Spleen (tissue), 11 donors: ENCODE results near the gene DAB1. TPM values are rescaled to one million over a fixed set of nuclear protein-coding genes. Genes with fewer than 3 reads are reported as not detected.
A peak's percentile ranks its signal among the peaks of the same experiment; 100 is the strongest.

Source experiments
- DNase-seq: peaks from one replicate; pipeline ENCODE4 v3.0.0-alpha.2; 2020
- H3K27ac ChIP-seq, 8 donors: fragments of 200-600 bp; sonication (generic) in 7 of 8; 1 replicate in 4 of 8; 2 replicates in 4 of 8; pipeline versions ENCODE4 v1.5.0 to v1.8.0; 2016 to 2021; ENCODE audit warnings: inconsistent platforms in 4 of 8, mild to moderate bottlenecking in 4 of 8, moderate library complexity in 1 of 8
- H3K27me3 ChIP-seq, 7 donors: fragments of 200-600 bp; sonication (generic) in 6 of 7; replicated peaks in 1 of 7; 1 replicate in 4 of 7; 2 replicates in 3 of 7; pipeline versions ENCODE4 v1.5.0 to v1.8.0; 2016 to 2021; ENCODE audit warnings: inconsistent platforms in 3 of 7, mild to moderate bottlenecking in 1 of 7
- H3K36me3 ChIP-seq, 6 donors: fragments of 200-600 bp; sonication (generic) in 5 of 6; 1 replicate in 4 of 6; 2 replicates in 2 of 6; pipeline versions ENCODE4 v1.5.0 to v1.8.0; 2016 to 2021; ENCODE audit warnings: inconsistent platforms in 2 of 6
- H3K4me1 ChIP-seq, 6 donors: fragments of 200-600 bp; sonication (generic) in 5 of 6; 1 replicate in 3 of 6; 2 replicates in 3 of 6; pipeline versions ENCODE4 v1.5.0 to v1.8.0; 2016 to 2021; ENCODE audit warnings: inconsistent platforms in 3 of 6
- H3K4me3 ChIP-seq, 8 donors: fragments of 200-600 bp; sonication (generic) in 7 of 8; 1 replicate in 4 of 8; 2 replicates in 4 of 8; pipeline versions ENCODE4 v1.5.0 to v1.8.0; 2016 to 2021; ENCODE audit warnings: inconsistent platforms in 4 of 8, mild to moderate bottlenecking in 4 of 8, moderate library complexity in 2 of 8
- H3K9me3 ChIP-seq, 8 donors: fragments of 200-600 bp; sonication (generic) in 7 of 8; 1 replicate in 4 of 8; 2 replicates in 4 of 8; pipeline versions ENCODE4 v1.5.0 to v1.8.0; 2016 to 2021; ENCODE audit warnings: inconsistent platforms in 4 of 8
- CTCF ChIP-seq, 11 experiments: fragments of 200-600 bp in 7 of 11; fragments of 450-650 bp in 4 of 11; sonication (generic) in 4 of 11; IDR thresholded peaks in 8 of 11; conservative IDR thresholded peaks in 3 of 11; 1 replicate in 7 of 11; 2 replicates in 4 of 11; pipeline versions ENCODE4 v1.4.0 to v1.8.0; 2016 to 2021; ENCODE audit warnings: antibody characterized with exemption in 11 of 11, inconsistent platforms in 4 of 11, mild to moderate bottlenecking in 1 of 11
- POLR2A ChIP-seq, 3 donors: fragments of 450-650 bp; IDR thresholded peaks; one replicate each; pipeline ENCODE4 v1.5.1; 2017; ENCODE audit warnings: antibody characterized with exemption in 3 of 3, mild to moderate bottlenecking in 1 of 3
- POLR2AphosphoS5 ChIP-seq, 3 donors: sonication (generic); formaldehyde crosslinking; IDR thresholded peaks; one replicate each; pipeline ENCODE4 v1.5.1; 2017; ENCODE audit warnings: antibody characterized with exemption in 3 of 3
- WGBS, 5 donors: extraction: QIAGEN DNeasy Blood & Tissue Kit in 3 of 5; methylation state at CpG; one replicate each; pipeline versions ENCODE4 v1.1.5 to v1.1.7; 2013 to 2018; 5-methylcytosine and 5-hydroxymethylcytosine counted together
- intact Hi-C: fragments of 100-400 bp; cut with DNase I; formaldehyde crosslinking; loops from one replicate; pipeline ENCODE4 v1.15.0; 2023; ENCODE audit warnings: low total_unique reads
- polyA plus RNA-seq, 3 donors: library from polyadenylated mRNA; stranded (reverse); fragments of 200-250 nt; gene quantifications; one replicate each; pipeline ENCODE4 v1.2.1, GENCODE V29; 2013
- total RNA-seq, 7 donors: library from RNA; depleted of rRNA in 3 of 7; stranded (reverse); fragments of >200 nt in 3 of 7; fragmentation: NEBNext Ultra II Directional in 4 of 7; extraction: Animal tissue kit (Norgen Biotek cat#: 25700) in 4 of 7; gene quantifications; one replicate each; pipeline versions ENCODE4 v1.1.0 to v1.2.1, GENCODE V29; 2016 to 2021
- donor health status: healthy with polysubstance abuse.
- donor health status: DM: no; HTN: no; CAD: no; lungs with moderate emphysema.
- donor health status: DM: no; HTN: no; CAD: no.
- donor health status: Bipolar disorder and iron deficiency.
- donor health status: healthy.
- donor health status: DM: no; HTN: no; CAD: no.
- donor health status: DM: yes; HTN: yes; CAD: no.

Gene DAB1
- total and polyA plus RNA-seq, 10 donors: 0.03 to 0.70 (median 0.26) TPM; not detected in 1

- Histone ChIP-seq H3K4me3 (no peak overlapping the region), H3K4me1 (no peaks in the 10 kb centered on the region), H3K9me3 (no peaks in the 10 kb centered on the region), H3K36me3 (no peaks in the 10 kb centered on the region), H3K27ac (no peak overlapping the region), H3K27me3 (no peaks in the 10 kb centered on the region)
- no peak for DNase-seq
- TF ChIP-seq CTCF (IDR thresholded peaks at IDR 0.05 in 8 of 11, conservative IDR thresholded peaks at IDR 0.05 in 3 of 11): no peak
- no peak for TF ChIP-seq POLR2A (IDR thresholded peaks at IDR 0.05)
- no peak for TF ChIP-seq POLR2AphosphoS5 (IDR thresholded peaks at IDR 0.05)
- intact Hi-C loops: no loop called here
These were observed 19.1 kb upstream of the DAB1 start for GRCh38 chr1:57443004-57443403.

GRCh38 chr1:57440096-57440495 lies 16.2 kb upstream of the DAB1 start:
- TF ChIP-seq CTCF (IDR thresholded peaks at IDR 0.05 in 8 of 11, conservative IDR thresholded peaks at IDR 0.05 in 3 of 11) (no peak), POLR2A (IDR thresholded peaks at IDR 0.05) (no peak), POLR2AphosphoS5 (IDR thresholded peaks at IDR 0.05) (no peak)
- Histone ChIP-seq H3K27ac (no peak overlapping the region), H3K36me3 (no peaks in the 10 kb centered on the region), H3K27me3 (no peaks in the 10 kb centered on the region), H3K9me3 (no peaks in the 10 kb centered on the region), H3K4me1 (no peaks in the 10 kb centered on the region), H3K4me3 (no peak overlapping the region)
- intact Hi-C loops: no loop called here
- no peak for DNase-seq
- WGBS, 5 donors: 72 to 93% (median 88%) methylated on average over 1 of the region's 1 CpG

GRCh38 chr1:57431400-57431799 lies 7.5 kb upstream of the DAB1 start:
- DNase-seq: no peak
- Histone ChIP-seq H3K27ac (no peak overlapping the region), H3K36me3 (no peaks in the 10 kb centered on the region), H3K4me3 (no peak overlapping the region), H3K4me1 (no peaks in the 10 kb centered on the region), H3K27me3 (peaks cover 0 to 15% (median 2%) of the 10 kb centered on the region in 7 donors), H3K9me3 (no peaks in the 10 kb centered on the region)
- WGBS, 5 donors: 78 to 87% (median 80%) methylated on average over 5 of the region's 5 CpGs
- no peak for TF ChIP-seq POLR2A (IDR thresholded peaks at IDR 0.05)
- TF ChIP-seq POLR2AphosphoS5 (IDR thresholded peaks at IDR 0.05): no peak
- TF ChIP-seq CTCF (IDR thresholded peaks at IDR 0.05 in 8 of 11, conservative IDR thresholded peaks at IDR 0.05 in 3 of 11): no peak
- intact Hi-C loops: no loop called here

GRCh38 chr1:57424231-57425027 lies 569 bp upstream of the DAB1 start:
- no peak for DNase-seq
- TF ChIP-seq POLR2A (IDR thresholded peaks at IDR 0.05) (no peak), CTCF (IDR thresholded peaks at IDR 0.05 in 8 of 11, conservative IDR thresholded peaks at IDR 0.05 in 3 of 11) (peak in 1 of 11 experiments; percentile 17), POLR2AphosphoS5 (IDR thresholded peaks at IDR 0.05) (no peak)
- no peaks in the 10 kb centered on the region for H3K36me3 ChIP-seq
- intact Hi-C loops: no loop called here
- no peak overlapping the region for H3K27ac ChIP-seq
- 3 to 4% (median 3%) methylated on average over 37 to 63 of the region's 63 CpGs for WGBS, 5 donors
- no peaks in the 10 kb centered on the region for H3K9me3 ChIP-seq
- peaks cover 7 to 29% (median 18%) of the 10 kb centered on the region in 6 donors for H3K4me1 ChIP-seq
- H3K4me3 ChIP-seq: peak overlapping the region in 5 of 8 donors; percentile 15 to 54 (median 20)
- H3K27me3 ChIP-seq: peaks cover 6 to 84% (median 53%) of the 10 kb centered on the region in 7 donors
